K562 (cell line): ENCODE data around the gene C5orf24. TPM values are rescaled to one million over a fixed set of nuclear protein-coding genes. Genes with fewer than 3 reads are reported as not detected.

ENCODE experiments used
- ARID1B ChIP-seq: fragments of 450-650 bp; IDR thresholded peaks from 2 replicates; pipeline ENCODE4 v1.6.1; 2016; ENCODE audit warnings: antibody characterized with exemption, mild to moderate bottlenecking, inconsistent platforms
- ARID2 ChIP-seq: fragments of 450-650 bp; IDR thresholded peaks from 2 replicates; pipeline ENCODE4 v1.6.1; 2017; ENCODE audit warnings: antibody characterized with exemption, mild to moderate bottlenecking
- CHAMP1 ChIP-seq: fragments of 450-650 bp; IDR thresholded peaks from 2 replicates; pipeline ENCODE4 v1.6.1; 2016; ENCODE audit warnings: mild to moderate bottlenecking
- ELF2 ChIP-seq: fragments of 250-450 bp; sonication (Bioruptor Pico); IDR thresholded peaks from 2 replicates; pipeline ENCODE4 v1.5.0; 2021; ENCODE audit warnings: mild to moderate bottlenecking
- ELK3 ChIP-seq: fragments of 450-650 bp; formaldehyde crosslinking; IDR thresholded peaks from 2 replicates; pipeline ENCODE4 v1.4.0; 2020; ENCODE audit warnings: mild to moderate bottlenecking
- FOXP1 ChIP-seq: sonication (generic); formaldehyde crosslinking; IDR thresholded peaks from 2 replicates; pipeline ENCODE4 v1.8.0; 2022; ENCODE audit warnings: mild to moderate bottlenecking, missing genetic modification reagents
- HDGF ChIP-seq: fragments of 450-650 bp; IDR thresholded peaks from 2 replicates; pipeline ENCODE4 v1.6.1; 2016
- HEY1 ChIP-seq: fragments of 250-450 bp; sonication (Bioruptor Pico); IDR thresholded peaks from 2 replicates; pipeline ENCODE4 v1.5.0; 2020; ENCODE audit warnings: mild to moderate bottlenecking, moderate library complexity, borderline replicate concordance
- MEIS2 ChIP-seq: fragments of 450-650 bp; IDR thresholded peaks from 2 replicates; pipeline ENCODE4 v1.6.1; 2014; ENCODE audit warnings: mild to moderate bottlenecking; ENCODE audit not compliant: partially characterized antibody
- MXI1 ChIP-seq: IDR thresholded peaks from 2 replicates; pipeline ENCODE4 v1.6.1; 2011; ENCODE audit warnings: low read depth, mild to moderate bottlenecking, improper control_type of control experiment, low read length
- NCOA4 ChIP-seq: fragments of 450-650 bp; IDR thresholded peaks from 2 replicates; pipeline ENCODE4 v1.6.1; 2018; ENCODE audit warnings: mild to moderate bottlenecking; ENCODE audit not compliant: partially characterized antibody
- PHTF2 ChIP-seq: fragments of 250-450 bp; sonication (Bioruptor Pico); IDR thresholded peaks from 2 replicates; pipeline ENCODE4 v1.5.0; 2021; ENCODE audit warnings: mild to moderate bottlenecking
- POLR2AphosphoS5 ChIP-seq: IDR thresholded peaks from 2 replicates; pipeline ENCODE4 v1.6.1; 2011; ENCODE audit warnings: mild to moderate bottlenecking, low read depth, low read length, moderate library complexity; ENCODE audit not compliant: control insufficient read depth, insufficient read depth
- PPARD ChIP-seq: fragments of 250-450 bp; sonication (Bioruptor Pico); IDR thresholded peaks from 2 replicates; pipeline ENCODE4 v1.8.0; 2022; ENCODE audit warnings: inconsistent platforms, mild to moderate bottlenecking, moderate library complexity
- SAP30 ChIP-seq: fragments of 200-600 bp; sonication (generic); IDR thresholded peaks from 2 replicates; pipeline ENCODE4 v1.6.1; 2012; ENCODE audit warnings: borderline replicate concordance, low read depth, mild to moderate bottlenecking, moderate library complexity, low read length, control low read depth, inconsistent platforms; ENCODE audit not compliant: insufficient read depth, poor library complexity, severe bottlenecking
- SMAD2 ChIP-seq: fragments of 150-350 bp; IDR thresholded peaks from 2 replicates; pipeline ENCODE4 v1.6.1; 2014; ENCODE audit warnings: low read depth, mild to moderate bottlenecking, low read length
- TAF15 ChIP-seq: fragments of 200-400 bp; formaldehyde crosslinking; IDR thresholded peaks from 2 replicates; pipeline ENCODE4 v1.6.1; 2017; ENCODE audit warnings: mild to moderate bottlenecking, low read depth, low read length, moderate library complexity
- TARDBP ChIP-seq: fragments of 450-650 bp; IDR thresholded peaks from 2 replicates; pipeline ENCODE4 v1.6.1; 2016
- ZNF134 ChIP-seq: fragments of 250-450 bp; sonication (Bioruptor Pico); conservative IDR thresholded peaks from 2 replicates; pipeline ENCODE4 v1.4.0; 2020
- ZNF165 ChIP-seq: fragments of 250-450 bp; sonication (Bioruptor Pico); IDR thresholded peaks from 2 replicates; pipeline ENCODE4 v1.4.0; 2020; ENCODE audit warnings: borderline replicate concordance
- ZNF212 ChIP-seq: fragments of 450-650 bp; formaldehyde crosslinking; IDR thresholded peaks from 2 replicates; pipeline ENCODE4 v1.4.0; 2020; ENCODE audit warnings: mild to moderate bottlenecking
- ZNF766 ChIP-seq: fragments of 200-800 bp; sonication (Bioruptor generic); conservative IDR thresholded peaks from 2 replicates; pipeline ENCODE4 v1.6.1; 2016; ENCODE audit warnings: missing genetic modification characterization, missing compliant biosample characterization
- ZNF830 ChIP-seq: fragments of 250-450 bp; sonication (Bioruptor Pico); IDR thresholded peaks from 2 replicates; pipeline ENCODE4 v1.5.0; 2021; ENCODE audit warnings: mild to moderate bottlenecking
- polyA plus RNA-seq, 8 experiments: library from polyadenylated mRNA; depleted of rRNA in 4 of 8; stranded (reverse) in 5 of 8; unstranded in 3 of 8; fragments of >200 nt; fragmentation: Nextera tagmentation in 2 of 8; fragmentation: Illumina TruSeq in 1 of 8; extraction: Ambion mirVana in 2 of 8; extraction: Trizol in 1 of 8; gene quantifications; 2 replicates each; pipeline versions ENCODE4 v1.2.1 to v1.2.3, GENCODE V29; 2011 to 2014; ENCODE audit warnings: inconsistent platforms in 1 of 8, missing spikeins in 1 of 8
- total RNA-seq, 7 experiments: library from RNA; depleted of rRNA in 6 of 7; stranded (reverse); fragments of >200 nt in 6 of 7; fragmentation: Illumina TruSeq in 2 of 7; extraction: Trizol in 2 of 7; gene quantifications; 2 replicates each; pipeline versions ENCODE4 v1.2.1 to v1.2.3, GENCODE V29; 2011 to 2021; ENCODE audit warnings: low replicate concordance in 1 of 7
- TF ChIP-seq, protein P1 (sequence below): fragments of 450-650 bp; IDR thresholded peaks from 2 replicates; pipeline ENCODE4 v1.6.1; 2016; ENCODE audit warnings: borderline replicate concordance

The C5orf24 gene
- total and polyA plus RNA-seq, 9 of the 15 experiments (the other 6 are each of a cell fraction or from before 2014, with no cell fraction given), result 8.9 to 38.6 (median 28.4) TPM

DNA sequence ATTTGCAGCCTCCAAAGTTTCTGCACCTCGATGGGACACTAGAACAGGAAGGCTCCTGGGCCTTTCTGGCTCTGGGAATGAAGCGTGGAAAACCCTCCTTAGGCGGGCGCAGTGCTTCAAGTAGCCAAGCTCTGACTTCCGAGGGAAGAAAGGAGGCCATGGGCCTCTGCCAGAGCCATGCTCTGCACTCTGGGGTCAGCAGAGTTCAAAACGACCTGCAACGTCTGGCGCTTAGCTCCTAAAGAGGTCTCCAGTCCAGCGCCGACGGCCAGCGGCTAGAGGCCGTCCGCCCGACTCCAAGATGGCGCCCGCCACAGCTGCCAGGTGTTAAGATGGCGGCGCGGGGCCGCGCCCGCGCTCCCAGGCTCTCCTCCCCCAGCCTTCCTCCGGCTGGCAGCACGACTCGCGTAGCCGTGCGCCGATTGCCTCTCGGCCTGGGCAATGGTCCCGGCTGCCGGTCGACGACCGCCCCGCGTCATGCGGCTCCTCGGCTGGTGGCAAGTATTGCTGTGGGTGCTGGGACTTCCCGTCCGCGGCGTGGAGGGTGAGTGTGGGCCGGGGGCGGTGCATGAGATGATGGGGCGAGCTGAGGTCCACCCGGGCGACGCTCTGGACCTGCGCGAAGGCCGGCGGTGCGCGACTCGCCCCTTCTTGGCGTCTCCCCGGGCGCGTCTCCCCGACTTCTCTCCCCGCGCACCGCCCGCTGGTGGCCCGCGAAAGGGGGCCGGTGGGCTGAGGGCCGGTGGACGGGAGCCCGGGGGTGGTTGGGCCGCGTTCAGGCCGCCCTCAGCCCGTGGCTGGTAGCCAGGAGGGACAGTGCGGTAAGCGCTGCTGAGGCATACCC, 28.4 kb downstream of the C5orf24 start, which contains the start of gene TXNDC15 (continued):
- TF ChIP-seq ZNF212 (no peak), POLR2AphosphoS5 (peak; percentile 43; the same call in 1 of the 2 replicates), ELK3 (CRISPR knock-in tag) (no peak), HEY1 (no peak), SMAD2 (no peak), ZNF830 (CRISPR knock-in tag) (no peak), TARDBP (no peak), PPARD (no peak), ZNF134 (CRISPR knock-in tag) (0 out of 2 replicates have a peak, but pooled peaks have one; percentile 15), HDGF (no peak), ARID2 (0 out of 2 replicates have a peak, but pooled peaks have one; percentile 25), SAP30 (peak; percentile 80), CHAMP1 (peak; percentile 58; the same call in 1 of the 2 replicates), ARID1B (no peak; the same call in 1 of the 2 replicates), ELF2 (0 out of 2 replicates have a peak, but pooled peaks have one; percentile 55), TAF15 (no peak), ZNF165 (CRISPR knock-in tag) (no peak), ZNF766 (CRISPR knock-in tag) (peak; percentile 93), MEIS2 (no peak), FOXP1 (CRISPR knock-in tag) (0 out of 2 replicates have a peak, but pooled peaks have one; percentile 49), NCOA4 (no peak), PHTF2 (CRISPR knock-in tag) (no peak), MXI1 (no peak)
- TF ChIP-seq, protein P1, sequence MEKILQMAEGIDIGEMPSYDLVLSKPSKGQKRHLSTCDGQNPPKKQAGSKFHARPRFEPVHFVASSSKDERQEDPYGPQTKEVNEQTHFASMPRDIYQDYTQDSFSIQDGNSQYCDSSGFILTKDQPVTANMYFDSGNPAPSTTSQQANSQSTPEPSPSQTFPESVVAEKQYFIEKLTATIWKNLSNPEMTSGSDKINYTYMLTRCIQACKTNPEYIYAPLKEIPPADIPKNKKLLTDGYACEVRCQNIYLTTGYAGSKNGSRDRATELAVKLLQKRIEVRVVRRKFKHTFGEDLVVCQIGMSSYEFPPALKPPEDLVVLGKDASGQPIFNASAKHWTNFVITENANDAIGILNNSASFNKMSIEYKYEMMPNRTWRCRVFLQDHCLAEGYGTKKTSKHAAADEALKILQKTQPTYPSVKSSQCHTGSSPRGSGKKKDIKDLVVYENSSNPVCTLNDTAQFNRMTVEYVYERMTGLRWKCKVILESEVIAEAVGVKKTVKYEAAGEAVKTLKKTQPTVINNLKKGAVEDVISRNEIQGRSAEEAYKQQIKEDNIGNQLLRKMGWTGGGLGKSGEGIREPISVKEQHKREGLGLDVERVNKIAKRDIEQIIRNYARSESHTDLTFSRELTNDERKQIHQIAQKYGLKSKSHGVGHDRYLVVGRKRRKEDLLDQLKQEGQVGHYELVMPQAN, result 0 out of 2 replicates have a peak, but pooled peaks have one; percentile 27
